SK-MEL-5 (cell line): Measurements from ENCODE around the gene AMDHD2. TPM values are rescaled to one million over a fixed set of nuclear protein-coding genes. Genes with fewer than 3 reads are reported as not detected.
"Not testable (repeated sequence)": the region's sequence is repeated elsewhere in the genome, so short reads cannot be mapped to it uniquely, and the experiment has no call there.

Experiments used
- DNase-seq: peaks from one replicate; pipeline ENCODE4 v3.0.0-alpha.2; 2016; ENCODE audit warnings: low read depth, low spot score
- in situ Hi-C: cut with HindIII; loops from 2 replicates; pipeline ENCODE4 v1.10.0; 2016; ENCODE audit warnings: low sequenced_read_pairs, high pct_unique_total_duplicates, low pct_unique_long_range_greater_than_20kb
- total RNA-seq: library from RNA; depleted of rRNA; stranded (reverse); fragments of >200 nt; shearing (Covaris generic); gene quantifications from 2 replicates; pipeline ENCODE4 v1.2.3, GENCODE V29; 2014

AMDHD2 gene
- total RNA-seq, 1 experiment from 2014 or later, result 124 TPM

- in situ Hi-C loops, result no loop called here
- no peak for DNase-seq
These were observed 7.1 kb downstream of the AMDHD2 start for GRCh38 chr16:2527071-2527783.

- DNase-seq, result no peak
- in situ Hi-C loops, result no loop called here
These were observed 7.6 kb downstream of the AMDHD2 start for GRCh38 chr16:2527784-2528100.

- DNase-seq, result no peak
- in situ Hi-C loops, result no loop called here
These were observed 8.2 kb downstream of the AMDHD2 start for GRCh38 chr16:2528161-2529060.

DNA sequence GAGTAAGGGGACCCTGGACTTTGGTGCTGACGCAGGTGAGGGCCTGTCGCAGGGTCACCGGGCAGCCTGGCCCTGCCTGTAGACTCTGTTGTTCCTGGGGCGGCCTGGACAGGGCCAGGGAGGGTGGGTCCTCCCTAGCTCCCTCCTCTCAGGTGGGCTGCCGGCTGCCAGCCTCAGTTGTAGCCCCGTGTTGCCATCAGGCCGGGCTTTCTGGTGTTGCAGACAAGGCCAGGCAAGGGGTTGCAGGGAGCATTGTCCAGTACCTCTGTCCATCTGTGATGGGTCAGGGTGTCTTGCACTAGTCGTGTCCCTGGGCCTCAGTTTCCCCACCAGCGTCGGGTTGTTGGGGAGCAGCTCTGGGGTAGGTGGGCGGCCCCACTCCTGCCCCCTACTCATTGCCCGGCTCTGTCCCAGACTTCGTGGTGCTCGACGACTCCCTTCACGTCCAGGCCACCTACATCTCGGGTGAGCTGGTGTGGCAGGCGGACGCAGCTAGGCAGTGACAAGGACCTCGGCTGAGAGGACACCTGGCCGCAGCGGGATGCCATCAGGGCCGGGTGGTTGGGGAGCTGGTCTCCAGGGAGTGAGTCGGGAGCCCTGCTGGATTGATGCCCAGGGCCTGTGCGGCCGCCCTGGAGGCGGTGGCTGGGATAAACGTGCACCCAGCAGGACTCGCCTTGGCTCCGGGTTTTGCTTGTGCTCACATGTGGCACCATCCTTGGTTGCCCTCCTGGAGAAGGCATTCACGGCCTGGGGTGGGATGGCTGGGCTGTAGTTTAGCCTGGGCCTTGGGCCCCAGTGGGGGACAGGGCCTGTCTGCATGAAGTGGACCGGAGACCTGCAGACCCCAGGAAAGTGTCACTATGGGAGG lies 9.1 kb downstream of the AMDHD2 start:
- in situ Hi-C loops, result no loop called here
- no peak for DNase-seq

DNA sequence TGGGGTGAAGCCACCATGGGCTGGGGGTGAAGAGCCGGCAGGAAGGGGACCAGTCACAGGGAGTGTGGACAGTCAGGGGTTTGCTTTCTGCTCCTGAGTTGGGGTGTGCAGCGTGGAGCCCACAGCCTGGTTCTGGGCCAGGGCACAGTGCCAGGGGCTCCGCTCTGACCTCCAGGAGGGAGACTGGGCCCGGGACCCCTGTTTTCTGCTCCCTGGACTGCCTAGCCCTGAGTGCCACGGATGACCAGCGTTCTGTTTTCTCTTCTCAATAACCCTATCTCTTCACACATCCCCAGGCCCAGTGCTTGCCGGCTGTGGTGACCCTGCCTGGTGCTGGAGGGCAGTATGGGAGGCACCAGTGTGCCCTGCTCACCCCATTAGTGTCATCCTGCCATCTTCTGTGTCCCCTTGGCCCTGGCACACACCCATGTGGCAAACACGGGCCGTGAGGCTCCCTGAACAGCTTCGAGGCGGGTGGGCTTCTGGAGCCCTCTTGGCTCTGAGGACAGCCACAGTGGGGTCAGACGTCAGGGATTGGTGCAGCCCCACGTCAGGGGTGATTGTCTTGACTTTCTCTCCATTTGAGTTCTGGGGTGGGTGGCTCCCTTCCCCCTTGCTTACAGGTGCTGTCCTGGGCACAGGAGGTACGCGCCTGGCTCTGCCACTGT lies 9.9 kb downstream of the AMDHD2 start:
- in situ Hi-C loops, result no loop called here
- DNase-seq, result no peak

- in situ Hi-C loops, result no loop called here
- no peak for DNase-seq
These were observed 10.6 kb downstream of the AMDHD2 start for GRCh38 chr16:2530629-2531318.

GRCh38 chr16:2531371-2531695 lies 11.2 kb downstream of the AMDHD2 start, which contains the start of gene CEMP1:
Gene CEMP1 (minus strand): TSS chr16:2531408. CDS start chr16:2531073, 335 bp downstream.
- no peak for DNase-seq
- in situ Hi-C loops, result no loop called here

GRCh38 chr16:2531696-2532493 lies 11.7 kb downstream of the AMDHD2 start:
- in situ Hi-C loops, result no loop called here

DNA sequence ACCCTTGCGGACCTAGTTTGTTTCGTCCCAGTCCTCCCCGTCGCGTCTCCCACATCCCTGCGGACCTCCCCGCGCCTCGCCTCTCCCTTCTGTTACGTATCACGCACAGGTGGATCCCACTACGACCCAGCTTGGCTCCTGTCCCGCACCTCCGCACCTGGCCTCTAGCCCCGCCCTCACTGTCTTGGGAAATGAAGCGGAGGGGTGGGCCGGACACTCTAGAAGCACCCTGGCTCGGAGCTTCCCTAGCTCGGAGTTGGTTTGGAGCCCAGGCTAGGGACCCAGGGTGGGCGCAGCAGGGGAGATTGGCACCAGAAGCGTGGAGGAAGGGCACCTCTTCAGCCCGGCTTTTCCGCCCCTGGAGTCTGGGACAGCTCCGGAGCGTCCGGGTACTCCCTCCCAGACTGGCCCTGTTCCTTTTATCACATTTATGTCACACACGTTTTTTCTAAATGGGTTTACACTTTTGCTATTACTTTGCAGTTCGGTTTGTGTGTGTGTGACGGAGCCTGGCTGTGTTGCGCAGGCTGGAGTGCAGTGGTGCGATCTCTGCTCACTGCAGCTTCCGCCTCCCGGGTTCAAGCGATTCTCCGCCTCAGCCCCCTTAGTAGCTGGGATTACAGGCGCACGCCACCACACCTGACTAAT lies 12.4 kb downstream of the AMDHD2 start:
- in situ Hi-C loops, result no loop called here
- peak; percentile 44 for DNase-seq

More at GRCh38 chr16:2531696-2532493, 11.7 kb downstream of the AMDHD2 start:
- peak; percentile 97 for DNase-seq

- in situ Hi-C loops, DNase-seq: not testable (repeated sequence)
These were observed 13.1 kb downstream of the AMDHD2 start for GRCh38 chr16:2533142-2533755.

GRCh38 chr16:2533912-2534311 lies 13.7 kb downstream of the AMDHD2 start:
- in situ Hi-C loops, result no loop called here
- no peak for DNase-seq

GRCh38 chr16:2534335-2534734 lies 14.2 kb downstream of the AMDHD2 start:
- in situ Hi-C loops, DNase-seq: not testable (repeated sequence)

GRCh38 chr16:2535625-2536013 lies 15.4 kb downstream of the AMDHD2 start:
- in situ Hi-C loops, result no loop called here
- no peak for DNase-seq

- in situ Hi-C loops, result no loop called here
- peak; percentile 92 for DNase-seq
These were observed 17.5 kb downstream of the AMDHD2 start, which contains the start of gene PDPK1 for GRCh38 chr16:2537451-2538379. Gene PDPK1 (plus strand): TSS chr16:2538021. CDS start chr16:2538113, 92 bp downstream.
